ENCODE data around the gene RGS1. TPM values are rescaled to one million over a fixed set of nuclear protein-coding genes. Genes with fewer than 3 reads are reported as not detected.

Gene RGS1
- total and polyA plus RNA-seq, 7 donors = 34.8 to 153 (median 52.9) TPM

DNA sequence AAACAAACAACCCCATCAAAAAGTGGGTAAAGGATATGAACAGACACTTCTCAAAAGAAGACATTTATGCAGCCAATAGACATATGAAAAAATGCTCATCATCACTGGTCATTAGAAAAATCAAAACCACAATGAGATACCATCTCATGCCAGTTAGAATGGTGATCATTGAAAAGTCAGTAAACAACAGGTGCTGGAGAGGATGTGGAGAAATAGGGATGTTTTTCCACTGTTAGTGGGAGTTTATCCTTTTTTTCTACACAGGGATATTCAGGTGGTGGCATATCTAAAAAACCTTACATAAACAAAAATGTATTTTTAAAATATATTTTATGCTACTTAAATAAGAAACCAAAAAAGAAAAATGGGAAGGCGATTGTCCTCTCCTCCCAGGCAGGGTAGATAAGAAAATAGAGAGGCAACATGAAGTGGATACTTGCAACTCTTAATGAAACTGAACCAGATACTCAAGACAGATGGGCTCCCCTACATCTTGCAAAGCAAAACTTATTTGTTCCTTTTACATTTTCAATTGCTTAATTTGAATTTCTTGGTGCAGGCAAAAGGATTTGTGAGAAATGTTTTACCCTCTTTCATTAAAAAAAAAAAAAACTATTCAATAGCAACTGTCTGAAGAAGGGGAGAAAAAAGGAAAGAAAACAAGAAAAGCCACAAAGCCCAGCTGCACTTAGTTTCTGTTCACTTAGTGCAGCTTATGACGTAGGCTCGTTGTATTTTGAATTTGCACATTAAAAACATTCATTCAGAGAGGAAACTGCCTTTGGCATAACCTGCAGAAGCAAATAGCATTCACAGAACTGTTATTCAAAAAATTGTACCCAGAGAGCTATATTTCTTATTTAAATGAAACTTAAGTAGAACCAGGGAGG is 36.9 kb upstream of the RGS1 start:
- intact Hi-C loops (cut with DNase I) = no loop called here
- H3K4me1 ChIP-seq = peaks cover 0 to 52% (median 41%) of the 10 kb centered on the region in 4 donors
- peak overlapping the region; percentile 74 to 88 (median 84) for H3K27ac ChIP-seq
- H3K36me3 ChIP-seq = no peaks in the 10 kb centered on the region
- no peaks in the 10 kb centered on the region for H3K9me3 ChIP-seq
- TF ChIP-seq POLR2A (IDR thresholded peaks at IDR 0.05) (no peak), POLR2AphosphoS5 (IDR thresholded peaks at IDR 0.05) (peak in 1 of 4 donors; percentile 42)
- WGBS, 2 donors = 31 to 41% methylated on average over 3 of the region's 3 CpGs
- no peak overlapping the region for H3K4me3 ChIP-seq
- DNase-seq = no peak
- no peaks in the 10 kb centered on the region for H3K27me3 ChIP-seq

DNA sequence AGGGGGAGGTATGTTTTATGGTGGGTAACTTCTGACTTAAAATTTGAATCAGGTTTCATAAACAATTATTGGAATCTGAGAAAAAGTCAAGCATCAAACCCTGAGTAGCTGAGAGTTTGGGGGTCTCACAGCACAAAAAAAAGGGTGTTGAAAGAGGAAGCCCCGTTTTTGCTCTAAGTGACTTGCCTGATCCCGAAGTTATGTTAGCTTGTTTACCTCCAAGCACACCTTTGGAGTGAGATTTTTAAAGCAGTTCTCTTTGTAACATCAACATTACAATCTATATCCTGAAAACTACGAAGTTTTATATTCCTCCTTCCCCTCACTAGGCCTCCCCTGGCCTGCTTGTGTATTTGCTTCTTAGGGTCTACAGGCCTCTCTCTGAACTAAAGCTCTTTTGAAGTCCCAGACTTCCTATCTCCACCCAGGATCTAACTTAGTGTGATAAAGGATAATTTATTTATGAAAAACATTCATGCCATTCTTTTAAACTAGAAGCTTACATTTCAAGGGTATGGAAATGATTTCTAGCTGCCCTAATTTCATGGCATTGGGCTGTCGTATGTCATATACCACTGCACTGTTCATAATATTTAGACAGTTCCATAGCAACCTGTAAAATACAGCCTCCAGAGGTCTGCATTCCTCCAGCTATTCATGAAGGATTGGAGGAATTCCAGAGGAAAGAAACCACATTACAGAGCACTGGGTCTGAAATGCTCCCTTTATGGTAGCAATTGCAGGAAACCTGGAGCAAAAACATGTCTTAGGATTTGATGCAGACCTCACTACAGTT is 36.1 kb upstream of the RGS1 start:
- H3K27ac ChIP-seq = peak overlapping the region; percentile 74 to 88 (median 84)
- H3K36me3 ChIP-seq = no peaks in the 10 kb centered on the region
- H3K4me3 ChIP-seq = no peak overlapping the region
- DNase-seq = no peak
- H3K9me3 ChIP-seq = no peaks in the 10 kb centered on the region
- TF ChIP-seq, protein P1, sequence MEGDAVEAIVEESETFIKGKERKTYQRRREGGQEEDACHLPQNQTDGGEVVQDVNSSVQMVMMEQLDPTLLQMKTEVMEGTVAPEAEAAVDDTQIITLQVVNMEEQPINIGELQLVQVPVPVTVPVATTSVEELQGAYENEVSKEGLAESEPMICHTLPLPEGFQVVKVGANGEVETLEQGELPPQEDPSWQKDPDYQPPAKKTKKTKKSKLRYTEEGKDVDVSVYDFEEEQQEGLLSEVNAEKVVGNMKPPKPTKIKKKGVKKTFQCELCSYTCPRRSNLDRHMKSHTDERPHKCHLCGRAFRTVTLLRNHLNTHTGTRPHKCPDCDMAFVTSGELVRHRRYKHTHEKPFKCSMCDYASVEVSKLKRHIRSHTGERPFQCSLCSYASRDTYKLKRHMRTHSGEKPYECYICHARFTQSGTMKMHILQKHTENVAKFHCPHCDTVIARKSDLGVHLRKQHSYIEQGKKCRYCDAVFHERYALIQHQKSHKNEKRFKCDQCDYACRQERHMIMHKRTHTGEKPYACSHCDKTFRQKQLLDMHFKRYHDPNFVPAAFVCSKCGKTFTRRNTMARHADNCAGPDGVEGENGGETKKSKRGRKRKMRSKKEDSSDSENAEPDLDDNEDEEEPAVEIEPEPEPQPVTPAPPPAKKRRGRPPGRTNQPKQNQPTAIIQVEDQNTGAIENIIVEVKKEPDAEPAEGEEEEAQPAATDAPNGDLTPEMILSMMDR (IDR thresholded peaks at IDR 0.05) = no peak
- TF ChIP-seq EP300 (IDR thresholded peaks at IDR 0.05) = peak in 1 of 4 donors; percentile 25
- TF ChIP-seq POLR2AphosphoS5 (IDR thresholded peaks at IDR 0.05) = peak in 2 of 4 donors; percentile 22 to 41
- whole genome bisulfite sequencing, 2 donors = 8 to 26% methylated on average over 4 of the region's 4 CpGs
- H3K27me3 ChIP-seq = no peaks in the 10 kb centered on the region
- intact Hi-C loops (cut with DNase I) = no loop called here
- peaks cover 0 to 49% (median 37%) of the 10 kb centered on the region in 4 donors for H3K4me1 ChIP-seq

DNA sequence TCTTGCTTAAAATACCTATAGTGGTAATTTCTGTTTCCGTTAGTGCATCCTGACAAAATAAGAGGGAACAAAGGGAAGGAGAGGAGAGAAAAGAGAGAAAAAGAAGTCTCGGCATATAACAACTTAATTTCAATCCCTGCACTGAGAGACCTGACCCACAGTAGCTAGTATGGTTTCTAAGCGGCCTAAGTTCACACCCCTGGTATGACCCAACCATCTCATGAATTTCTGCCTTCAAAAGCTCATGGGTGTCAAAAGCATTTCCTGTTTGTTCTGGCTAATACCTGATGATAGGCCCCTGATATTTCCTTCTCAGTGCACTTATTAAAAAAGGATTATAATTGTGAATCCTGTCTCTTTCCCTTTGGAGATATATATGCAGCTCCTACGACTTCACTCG is 32.1 kb upstream of the RGS1 start:
- intact Hi-C loops (cut with DNase I) = no loop called here
- no peaks in the 10 kb centered on the region for H3K36me3 ChIP-seq
- peaks cover 0 to 49% (median 37%) of the 10 kb centered on the region in 4 donors for H3K4me1 ChIP-seq
- TF ChIP-seq POLR2AphosphoS5 (IDR thresholded peaks at IDR 0.05) (no peak), POLR2A (IDR thresholded peaks at IDR 0.05) (no peak), EP300 (IDR thresholded peaks at IDR 0.05) (no peak)
- TF ChIP-seq, protein P1 (IDR thresholded peaks at IDR 0.05) = no peak
- H3K27me3 ChIP-seq = no peaks in the 10 kb centered on the region
- WGBS, 2 donors = 97 to 98% methylated on average over 5 of the region's 5 CpGs
- no peak for DNase-seq
- H3K4me3 ChIP-seq = no peak overlapping the region
- peak overlapping the region in 1 of 4 donors; percentile 86 for H3K27ac ChIP-seq
- no peaks in the 10 kb centered on the region for H3K9me3 ChIP-seq

DNA sequence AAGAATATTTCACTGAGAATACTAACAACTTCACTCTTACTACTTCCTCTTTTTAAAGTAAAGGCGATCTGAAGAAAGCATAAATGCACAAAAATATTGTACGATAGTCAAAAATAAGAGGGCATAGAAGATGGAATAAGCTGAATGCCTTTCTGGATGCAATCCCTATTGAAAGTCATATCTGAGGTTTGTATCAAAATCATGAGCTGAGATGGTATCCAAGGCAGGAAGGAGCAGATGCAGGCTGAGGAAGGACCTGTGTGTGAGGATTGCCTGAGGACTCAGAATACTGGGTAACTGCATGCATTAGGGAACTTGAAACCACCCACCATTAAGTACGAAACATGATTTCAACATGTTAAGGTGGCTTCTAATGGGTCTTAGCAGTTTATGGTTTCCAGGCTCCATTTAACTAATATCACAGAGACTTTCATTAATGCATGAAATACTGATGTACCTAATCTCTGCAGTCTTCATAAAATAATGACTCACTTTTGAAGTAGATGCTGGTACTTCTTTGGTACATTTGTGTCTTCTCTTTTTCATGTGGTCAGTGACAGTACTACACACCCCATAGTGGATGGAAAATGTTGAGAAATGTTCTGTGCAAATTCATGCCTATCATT is 29.6 kb upstream of the RGS1 start:
- H3K27ac ChIP-seq = peak overlapping the region in 1 of 4 donors; percentile 19
- 68 to 92% methylated on average over 3 of the region's 3 CpGs for WGBS, 2 donors
- no peak for DNase-seq

More for the DNA sequence above, 29.6 kb upstream of the RGS1 start:
- Histone ChIP-seq H3K36me3 (no peaks in the 10 kb centered on the region), H3K9me3 (no peaks in the 10 kb centered on the region), H3K4me3 (no peak overlapping the region), H3K27me3 (no peaks in the 10 kb centered on the region), H3K4me1 (peaks cover 0 to 32% (median 16%) of the 10 kb centered on the region in 4 donors)
- intact Hi-C loops (cut with DNase I) = no loop called here
- TF ChIP-seq, protein P1 (IDR thresholded peaks at IDR 0.05) = no peak
- TF ChIP-seq POLR2AphosphoS5 (IDR thresholded peaks at IDR 0.05) = no peak
- no peak for TF ChIP-seq POLR2A (IDR thresholded peaks at IDR 0.05)
- TF ChIP-seq EP300 (IDR thresholded peaks at IDR 0.05) = no peak
